ENCODE measurements around the gene DNAJC18.
"Not testable (repeated sequence)": the region's sequence is repeated elsewhere in the genome, so short reads cannot be mapped to it uniquely, and the experiment has no call there.

The DNAJC18 gene

GRCh38 chr5:139430015-139430414, 9.3 kb downstream of the DNAJC18 start:
- no peak for DNase-seq (ENCODE audit: low read depth, low spot score)

- no peak for DNase-seq (ENCODE audit: low read depth, low spot score)
Observed at GRCh38 chr5:139426203-139426885, 13.0 kb downstream of the DNAJC18 start.

GRCh38 chr5:139425497-139425896, 13.8 kb downstream of the DNAJC18 start:
- no peak for DNase-seq (ENCODE audit: low read depth, low spot score)

GRCh38 chr5:139422307-139422893, 16.9 kb downstream of the DNAJC18 start:
- peak; percentile 40 for DNase-seq (ENCODE audit: low read depth, low spot score)

- no peak for DNase-seq (ENCODE audit: low read depth, low spot score)
Observed at GRCh38 chr5:139419226-139420192, 19.8 kb downstream of the DNAJC18 start.

- DNase-seq (ENCODE audit: low read depth, low spot score): no peak
Observed at GRCh38 chr5:139418793-139419192, 20.5 kb downstream of the DNAJC18 start.

GRCh38 chr5:139417214-139417613, 22.1 kb downstream of the DNAJC18 start:
- no peak for DNase-seq (ENCODE audit: low read depth, low spot score)

GRCh38 chr5:139416651-139417050, 22.7 kb downstream of the DNAJC18 start:
- no peak for DNase-seq (ENCODE audit: low read depth, low spot score)

GRCh38 chr5:139415869-139416268, 23.5 kb downstream of the DNAJC18 start:
- no peak for DNase-seq (ENCODE audit: low read depth, low spot score)

- DNase-seq (ENCODE audit: low read depth, low spot score): no peak
Observed at GRCh38 chr5:139415221-139415861, 24.0 kb downstream of the DNAJC18 start.

- DNase-seq (ENCODE audit: low read depth, low spot score): no peak
Observed at GRCh38 chr5:139414581-139415130, 24.7 kb downstream of the DNAJC18 start.

- DNase-seq (ENCODE audit: low read depth, low spot score): no peak
Observed at GRCh38 chr5:139413963-139414362, 25.4 kb downstream of the DNAJC18 start.

- no peak for DNase-seq (ENCODE audit: low read depth, low spot score)
Observed at GRCh38 chr5:139413153-139413552, 26.2 kb downstream of the DNAJC18 start.

- DNase-seq (ENCODE audit: low read depth, low spot score): no peak
Observed at GRCh38 chr5:139410993-139411828, 28.1 kb downstream of the DNAJC18 start.

- DNase-seq (ENCODE audit: low read depth, low spot score): no peak
Observed at GRCh38 chr5:139410121-139410992, 29.0 kb downstream of the DNAJC18 start.

- DNase-seq (ENCODE audit: low read depth, low spot score): not testable (repeated sequence)
Observed at GRCh38 chr5:139409116-139409515, 30.2 kb downstream of the DNAJC18 start.

- DNase-seq (ENCODE audit: low read depth, low spot score): no peak
Observed at GRCh38 chr5:139408191-139408590, 31.1 kb downstream of the DNAJC18 start.

GRCh38 chr5:139407517-139407916, 31.8 kb downstream of the DNAJC18 start:
- DNase-seq (ENCODE audit: low read depth, low spot score): no peak

- DNase-seq (ENCODE audit: low read depth, low spot score): no peak
Observed at GRCh38 chr5:139406963-139407362, 32.4 kb downstream of the DNAJC18 start.

GRCh38 chr5:139404484-139404840, 34.9 kb downstream of the DNAJC18 start:
- DNase-seq (ENCODE audit: low read depth, low spot score): no peak
